Right renal cortex interstitium (tissue), 3 donors: Measurements from ENCODE around the gene ADAMTS7. TPM values are rescaled to one million over a fixed set of nuclear protein-coding genes. Genes with fewer than 3 reads are reported as not detected.
"Not testable (repeated sequence)": the region's sequence is repeated elsewhere in the genome, so short reads cannot be mapped to it uniquely, and the experiment has no call there.

Experiments used
- DNase-seq, 3 donors: peaks; one replicate each; pipeline ENCODE4 v3.0.0-alpha.2; 2013; ENCODE audit warnings: low read depth in 3 of 3, low spot score in 2 of 3
- polyA plus RNA-seq, 3 donors: library from polyadenylated mRNA; unstranded; fragments of 120-200 nt; gene quantifications; one replicate each; pipeline ENCODE4 v1.2.1, GENCODE V29; 2013; ENCODE audit not compliant: insufficient read length in 3 of 3

Gene ADAMTS7
- polyA plus RNA-seq, 3 donors, result 17.8 to 18.8 (median 18.7) TPM

DNA sequence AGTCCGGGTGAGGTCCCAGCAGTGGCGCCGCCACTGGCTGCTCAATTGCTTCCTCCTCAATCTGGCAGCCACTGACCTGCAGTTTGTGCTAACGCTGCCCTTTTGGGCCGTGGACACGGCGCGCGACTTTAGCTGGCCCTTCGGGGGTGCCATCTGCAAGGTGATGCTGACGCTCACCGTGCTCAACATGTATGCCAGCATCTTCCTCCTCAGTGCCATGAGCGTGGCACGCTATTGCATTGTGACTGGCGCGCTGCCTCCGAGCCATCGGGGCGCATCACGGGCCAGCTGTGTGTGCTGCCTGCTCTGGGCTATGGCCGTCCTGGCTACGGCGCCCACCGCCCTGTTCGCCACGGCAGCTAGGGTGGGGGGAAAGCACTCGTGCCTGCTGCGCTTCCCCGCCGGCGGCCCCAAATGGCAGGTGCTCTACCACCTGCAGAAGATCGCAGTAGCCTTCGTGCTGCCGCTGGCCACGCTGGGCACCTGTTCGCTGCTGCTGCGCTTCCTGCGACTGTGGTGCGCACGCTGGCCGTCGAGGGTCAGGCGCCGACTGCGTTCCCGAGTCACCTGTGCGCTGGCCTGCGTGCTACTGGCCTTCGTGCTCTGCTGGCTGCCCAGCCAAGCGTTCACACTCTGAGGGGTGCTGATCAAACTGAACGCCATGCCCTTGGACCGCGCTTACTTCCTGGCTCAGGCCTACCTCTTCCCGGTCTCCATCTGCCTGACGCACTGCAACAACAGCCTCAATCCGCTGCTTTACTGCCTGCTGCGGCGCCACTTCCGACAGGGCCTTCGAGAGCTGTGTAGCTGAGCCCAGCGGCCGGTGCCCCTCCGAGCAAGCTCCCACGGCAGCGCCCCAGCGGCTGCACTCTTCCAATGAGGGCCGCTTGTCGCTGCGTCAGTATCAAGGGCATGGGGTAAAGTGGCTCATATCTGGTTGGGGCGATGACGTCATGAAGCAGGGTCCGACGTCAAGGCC, 20.3 kb upstream of the ADAMTS7 start:
- DNase-seq, result no peak

DNA sequence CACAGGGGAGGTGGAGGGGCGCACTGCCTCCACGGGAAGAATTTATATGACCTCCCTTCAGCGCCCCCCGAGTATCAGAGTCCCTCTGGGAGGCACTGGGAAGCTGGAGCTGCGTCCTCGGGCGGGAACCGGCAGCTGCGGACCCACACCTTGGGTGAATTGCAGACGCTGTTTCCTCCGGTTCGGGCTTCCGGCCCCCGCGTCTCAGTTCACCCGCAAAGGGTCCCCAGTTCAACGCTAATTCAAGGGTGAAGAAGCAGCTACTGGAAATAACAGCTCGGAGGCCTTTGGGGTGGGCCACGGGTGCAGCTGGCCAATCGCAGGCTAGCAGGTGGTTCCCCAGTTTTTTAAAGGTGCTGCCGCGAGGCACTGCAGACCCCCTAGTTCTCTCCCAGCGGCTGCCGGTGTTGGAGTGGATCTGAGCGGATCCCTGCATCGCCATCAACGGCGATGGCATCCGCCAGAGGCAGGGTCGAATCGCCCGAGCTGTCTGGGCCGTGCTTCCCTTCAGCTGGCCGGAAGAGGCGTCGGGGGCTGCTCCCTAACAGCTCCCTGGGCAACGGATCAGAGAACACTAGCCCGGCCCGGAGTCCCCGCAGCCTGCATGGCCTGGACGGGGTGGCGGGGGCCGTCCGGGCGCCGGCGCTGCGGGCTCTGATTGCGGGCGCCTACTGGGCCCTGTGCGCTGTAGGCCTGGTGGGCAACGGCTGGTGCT, 19.4 kb upstream of the ADAMTS7 start:
- DNase-seq, result no peak

DNA sequence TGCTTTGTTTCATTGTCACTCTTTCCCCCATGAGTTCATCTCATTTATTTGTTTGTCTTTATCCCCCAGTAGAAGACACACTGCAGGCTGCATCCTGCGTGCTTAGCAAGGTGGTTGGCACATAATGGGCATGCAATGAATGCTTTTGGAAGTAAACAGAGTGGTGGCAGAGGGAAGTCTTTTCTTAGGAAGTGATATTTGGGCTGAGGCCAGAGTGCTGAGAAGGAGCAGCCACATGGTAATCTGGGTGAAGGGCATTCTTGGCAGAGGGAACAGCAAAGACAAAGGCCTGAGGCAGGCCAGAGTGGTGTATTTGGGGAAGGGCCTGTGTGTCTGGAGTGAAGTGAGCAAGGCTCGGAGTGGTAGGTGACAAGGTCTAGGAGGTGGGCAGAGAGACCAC, 17.7 kb upstream of the ADAMTS7 start:
- no peak for DNase-seq

DNA sequence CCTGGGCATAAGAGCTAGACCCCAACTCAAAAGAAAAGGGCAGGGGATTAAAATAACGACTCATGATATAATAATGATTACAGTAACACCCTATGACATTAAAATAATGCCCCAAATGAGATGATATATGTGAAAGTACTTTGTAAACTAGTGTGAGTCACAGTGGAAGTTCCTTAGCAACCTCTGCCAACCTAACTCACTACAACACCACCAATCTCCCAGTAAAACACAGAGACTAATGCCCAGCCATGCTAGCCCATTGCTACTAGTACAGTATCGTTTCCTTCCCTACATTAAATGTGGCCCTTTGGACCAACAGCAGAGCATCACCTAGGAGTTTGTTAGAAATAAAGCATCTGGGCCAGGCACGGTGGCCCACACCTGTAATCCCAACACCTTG, 11.2 kb upstream of the ADAMTS7 start:
- no peak for DNase-seq

DNA sequence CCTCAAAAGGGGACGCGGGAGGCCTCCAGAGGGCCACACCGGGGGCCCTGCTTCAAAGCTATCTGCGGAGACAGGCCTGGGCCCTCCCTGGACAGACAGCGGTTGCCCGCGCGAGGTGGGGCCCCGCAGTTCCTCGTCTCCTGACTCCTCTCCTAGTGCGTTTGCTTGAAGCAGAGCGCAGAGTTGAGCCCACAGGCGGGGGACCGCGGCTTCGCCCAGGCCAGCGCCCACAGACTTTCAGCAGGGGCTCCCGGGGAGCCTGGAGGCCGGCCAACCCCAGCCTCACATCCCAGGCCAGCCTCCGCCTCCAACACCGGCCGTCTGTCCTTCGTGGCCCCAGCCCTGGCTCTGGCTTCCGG, 540 bp upstream of the ADAMTS7 start:
- no peak for DNase-seq

DNA sequence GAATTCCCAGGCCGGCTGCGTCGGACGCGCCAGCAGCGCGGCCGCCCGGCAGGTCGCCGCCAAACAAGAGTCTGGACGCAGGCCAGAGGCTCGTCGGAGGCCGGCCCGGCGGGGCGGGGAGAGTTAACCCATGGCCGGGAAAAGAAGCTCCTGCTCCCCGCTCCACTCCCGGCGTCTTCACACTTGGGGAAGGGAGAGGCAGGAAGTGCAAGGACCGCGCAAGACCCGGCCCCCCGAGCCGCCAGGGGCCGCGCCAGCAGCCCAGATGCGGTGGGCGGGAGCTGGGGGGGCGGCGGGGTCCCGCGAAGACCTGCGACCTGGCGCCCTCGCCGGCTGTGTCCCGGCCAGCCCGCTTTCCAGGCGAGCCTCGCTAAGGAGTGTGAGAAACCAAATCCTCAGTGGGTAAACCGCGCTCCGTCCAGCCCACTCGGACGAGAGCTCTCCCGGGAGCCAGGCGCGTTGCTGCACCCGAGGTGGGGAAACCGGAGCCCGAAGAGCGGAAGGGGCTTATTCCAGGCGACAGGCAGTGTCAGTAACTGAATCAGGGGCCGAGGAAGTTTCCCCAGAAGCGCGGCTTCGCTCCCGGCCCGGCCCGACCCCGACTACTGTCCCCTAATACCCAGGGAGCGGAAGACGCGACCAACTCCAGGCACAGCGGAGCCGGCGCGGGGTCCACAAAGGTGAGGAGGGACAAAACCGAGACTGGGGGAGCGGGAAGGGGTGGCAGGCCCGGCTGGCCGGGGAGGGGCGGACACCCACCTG, 721 bp downstream of the ADAMTS7 start:
- peak; percentile 16 to 41 (median 31) for DNase-seq

DNA sequence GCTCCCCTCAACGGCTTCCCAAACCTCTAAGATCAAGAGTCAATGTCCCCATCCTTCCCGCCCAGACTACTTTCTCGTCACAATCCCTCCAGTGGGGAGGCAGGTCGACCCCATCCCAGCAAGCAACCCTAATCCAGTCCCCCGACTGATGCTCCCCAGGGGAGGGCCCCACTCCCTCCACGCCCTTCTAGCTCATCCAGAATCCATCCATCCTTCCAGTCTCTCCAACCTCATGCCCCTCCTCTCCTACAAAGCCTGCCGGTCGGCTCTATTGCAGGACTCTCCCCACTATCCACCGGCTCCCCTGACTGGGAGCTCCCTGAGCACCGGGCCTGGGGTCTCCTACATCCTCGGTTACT, 1.3 kb downstream of the ADAMTS7 start:
- peak in 1 of 3 donors; percentile 10 for DNase-seq

DNA sequence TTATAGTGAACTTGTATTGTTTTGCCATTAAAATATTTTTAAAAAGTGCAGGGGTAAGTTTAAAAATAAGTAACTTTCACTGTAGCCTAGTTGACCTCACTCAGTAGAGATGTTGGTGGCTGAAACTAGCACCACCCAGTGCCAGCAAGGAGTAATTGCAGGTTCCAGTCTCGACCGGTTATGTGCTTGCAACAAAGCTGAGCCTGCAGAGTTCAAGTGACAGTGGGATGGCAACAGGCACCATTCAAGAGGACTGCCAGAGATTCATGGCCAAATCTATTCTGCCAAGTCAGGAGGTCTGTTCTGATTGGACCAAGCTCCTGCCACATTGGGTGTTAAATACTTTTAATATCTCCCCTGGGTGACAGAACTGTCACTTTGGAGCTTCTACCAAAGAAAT, 2.7 kb downstream of the ADAMTS7 start:
- DNase-seq, result no peak

DNA sequence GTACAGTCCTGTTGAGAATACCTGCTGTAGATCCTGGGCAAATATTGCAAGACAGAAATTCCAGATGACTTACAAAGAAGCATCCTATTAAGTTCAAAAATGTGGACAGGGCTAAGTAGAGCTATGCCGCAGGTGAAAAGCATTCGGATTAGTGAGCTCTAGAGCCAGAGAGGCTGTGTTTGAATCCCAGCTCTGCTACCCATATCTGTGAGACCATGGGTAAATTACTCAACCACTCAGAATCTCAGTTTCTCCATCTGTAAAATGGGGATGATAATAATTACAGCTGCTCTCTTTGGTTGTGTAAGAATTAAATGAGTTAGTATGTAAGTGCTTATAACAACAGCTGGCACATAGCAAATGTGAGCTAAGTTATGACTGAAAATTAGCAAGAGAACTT, 3.9 kb downstream of the ADAMTS7 start:
- no peak for DNase-seq

DNA sequence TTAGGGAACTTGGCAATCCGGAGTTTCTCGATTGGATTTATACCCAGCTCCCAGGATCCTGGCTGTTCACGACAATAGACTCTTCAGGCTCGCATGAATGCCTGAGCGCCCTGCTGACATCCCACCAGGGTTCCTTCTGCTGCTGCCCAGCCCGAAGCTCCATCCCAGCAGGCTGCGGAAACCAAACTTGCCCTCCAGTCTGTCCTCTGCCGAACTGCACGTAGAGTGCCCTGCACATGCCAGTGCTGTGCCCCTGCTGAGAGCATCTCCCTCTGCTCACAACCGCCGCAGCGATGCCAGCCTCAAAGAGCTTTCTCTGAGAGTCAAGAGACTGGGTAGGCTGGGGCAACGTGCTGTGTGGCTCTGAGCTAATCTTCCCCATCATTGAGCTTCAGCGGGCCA, 6.9 kb downstream of the ADAMTS7 start:
- DNase-seq, result no peak

DNA sequence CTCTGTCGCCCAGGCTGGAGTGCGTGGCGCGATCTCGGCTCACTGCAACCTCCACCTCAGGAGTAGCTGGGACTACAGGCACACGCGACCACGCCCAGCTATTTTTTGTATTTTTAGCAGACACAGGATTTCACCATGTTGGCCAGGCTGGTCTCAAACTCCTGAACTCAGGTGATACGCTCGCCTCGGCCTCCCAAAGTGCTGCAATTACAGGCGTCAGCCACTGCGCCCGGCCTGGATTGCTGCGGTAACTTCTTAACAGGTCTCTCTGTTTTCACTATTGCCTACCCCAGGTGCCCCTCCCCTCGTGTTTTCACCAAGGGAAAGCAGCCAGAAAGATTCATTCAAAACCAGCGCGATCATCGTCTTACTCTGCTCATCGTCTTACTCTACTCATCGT, 10.5 kb downstream of the ADAMTS7 start:
- no peak for DNase-seq

DNA sequence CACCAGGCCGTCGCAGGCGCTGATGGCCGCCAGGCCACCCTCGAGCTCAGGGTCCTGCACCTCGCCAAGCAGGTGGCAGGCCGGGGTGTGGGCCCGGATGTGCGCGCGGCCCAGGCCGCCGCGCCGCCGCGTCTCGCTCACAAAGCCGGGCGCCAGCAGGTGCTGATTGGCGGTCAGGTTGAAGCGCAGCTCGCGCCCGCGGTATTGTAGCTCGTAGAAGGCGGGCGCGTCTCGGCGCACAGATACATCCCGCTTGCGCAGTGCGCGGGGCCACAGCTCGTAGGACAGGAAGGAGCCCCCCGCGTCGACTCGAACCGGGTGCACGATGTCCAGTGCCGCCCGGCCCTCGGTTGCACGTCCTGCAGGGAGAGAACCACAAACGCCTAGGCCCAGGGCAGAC, 11.1 kb downstream of the ADAMTS7 start:
- no peak for DNase-seq

DNA sequence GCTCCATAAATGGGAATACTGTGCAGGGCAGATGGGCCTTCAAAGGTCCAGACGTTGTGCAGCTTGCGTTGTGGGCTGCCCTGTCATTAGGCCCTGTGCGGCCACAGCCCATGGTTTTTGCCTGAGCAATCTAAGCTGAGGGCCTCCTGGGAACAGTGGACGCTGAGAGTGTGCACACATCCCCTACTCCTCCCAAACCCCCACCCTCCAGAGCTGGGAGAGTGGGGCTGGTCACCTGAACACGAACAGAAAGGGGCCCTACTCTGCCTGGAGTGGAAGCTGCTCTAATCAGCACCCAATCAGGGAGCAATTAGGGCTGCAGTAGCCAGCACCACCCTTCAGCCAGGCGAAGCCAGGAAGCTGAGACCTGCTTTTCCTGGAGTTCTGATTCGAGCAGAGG, 12.2 kb downstream of the ADAMTS7 start:
- not testable (repeated sequence) for DNase-seq

DNA sequence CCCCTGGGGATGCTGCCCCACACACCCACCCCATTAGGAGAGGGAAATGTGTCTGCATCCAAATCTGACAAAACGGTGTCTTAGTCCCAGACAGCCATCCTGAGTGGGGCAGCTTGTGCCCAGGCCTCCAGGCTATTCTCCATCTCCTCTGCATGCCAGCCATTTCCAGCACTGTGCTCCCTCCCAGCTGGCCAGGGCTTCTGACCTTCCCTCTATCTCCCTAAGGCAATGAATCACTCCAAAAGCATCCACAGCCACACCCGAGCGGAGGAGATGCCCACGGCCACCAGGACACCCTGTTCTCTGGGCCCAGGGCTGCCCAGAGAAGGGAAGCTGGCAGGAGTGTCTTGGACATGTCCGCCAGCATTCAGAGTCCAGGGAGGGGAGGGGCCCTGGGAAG, 12.9 kb downstream of the ADAMTS7 start:
- not testable (repeated sequence) for DNase-seq

DNA sequence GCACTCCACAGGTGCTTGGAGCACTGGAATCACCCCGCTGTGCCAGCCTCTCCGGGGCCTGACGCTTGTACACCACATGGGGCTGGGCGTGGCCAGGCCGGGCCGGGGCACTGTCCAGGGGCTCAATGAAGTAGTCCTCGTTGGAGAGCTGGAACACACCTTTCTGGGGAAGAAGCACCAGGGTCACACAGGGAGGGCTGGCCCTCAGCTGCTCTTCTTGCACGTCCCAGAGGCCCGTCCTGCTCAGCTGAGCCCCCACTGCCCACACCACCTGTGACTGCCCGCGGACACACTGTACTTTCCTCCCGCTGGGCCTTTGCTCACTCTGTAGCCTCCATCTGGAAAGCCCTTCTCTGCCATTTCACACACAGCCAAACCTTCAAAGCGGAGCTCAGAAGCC, 13.3 kb downstream of the ADAMTS7 start:
- DNase-seq, result no peak

DNA sequence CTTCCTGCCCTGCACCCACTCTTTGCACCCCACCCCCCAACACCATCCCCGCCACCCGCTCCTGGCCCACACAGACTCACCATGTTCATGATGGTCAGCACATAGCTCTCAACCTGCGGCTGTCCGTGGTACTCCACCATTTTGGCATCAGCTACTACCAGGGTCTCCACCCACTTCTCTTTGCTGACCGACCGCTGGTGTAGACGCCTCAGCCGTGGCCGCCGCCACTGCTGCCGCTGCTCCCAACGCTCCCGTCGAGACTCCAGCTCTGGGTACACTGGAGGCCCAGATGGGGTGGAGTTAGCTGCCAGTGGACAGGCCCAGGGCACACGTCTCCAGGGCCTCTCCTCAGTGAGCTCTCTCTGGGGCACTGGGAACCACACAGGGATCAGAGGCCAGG, 14.8 kb downstream of the ADAMTS7 start:
- DNase-seq, result no peak

DNA sequence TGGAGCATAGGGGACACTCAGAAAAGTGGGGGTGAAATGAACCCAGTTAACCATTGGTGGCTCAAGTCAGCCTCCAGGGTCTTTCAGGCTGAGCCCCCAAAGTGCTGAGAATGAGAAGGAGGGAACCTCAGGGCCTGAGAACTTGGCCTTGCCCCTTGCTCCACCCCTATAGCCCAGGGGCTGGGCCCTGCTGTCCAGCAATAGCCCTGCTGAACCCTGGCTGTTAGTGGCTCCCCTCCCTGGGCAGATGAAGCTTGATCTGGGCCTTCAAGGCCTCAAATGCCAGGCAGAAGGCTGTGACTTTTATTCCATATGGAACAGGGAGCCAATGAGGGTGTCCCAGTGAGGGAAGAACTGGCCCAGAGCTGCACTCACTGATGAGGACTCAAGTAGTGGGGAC, 16.2 kb downstream of the ADAMTS7 start:
- DNase-seq, result no peak

DNA sequence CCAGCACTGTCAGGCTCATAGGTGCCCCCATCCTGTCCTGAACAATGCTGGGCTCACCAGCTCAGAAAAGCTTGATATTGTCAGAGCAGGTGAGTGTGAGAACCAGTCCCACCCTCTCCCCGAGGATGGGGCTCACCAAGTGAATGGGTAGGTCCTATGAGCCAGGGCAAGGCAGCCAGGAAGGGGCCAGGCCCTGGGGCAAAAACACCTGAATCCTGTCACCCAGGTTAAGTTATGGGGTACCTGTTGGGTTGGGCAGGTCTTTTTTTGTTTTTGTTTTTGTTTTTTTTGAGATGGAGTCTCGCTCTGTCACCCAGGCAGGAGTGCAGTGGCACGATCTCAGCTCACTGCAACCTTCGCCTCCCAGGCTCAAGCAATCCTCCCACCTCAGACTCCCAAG, 16.8 kb downstream of the ADAMTS7 start:
- DNase-seq, result not testable (repeated sequence)

DNA sequence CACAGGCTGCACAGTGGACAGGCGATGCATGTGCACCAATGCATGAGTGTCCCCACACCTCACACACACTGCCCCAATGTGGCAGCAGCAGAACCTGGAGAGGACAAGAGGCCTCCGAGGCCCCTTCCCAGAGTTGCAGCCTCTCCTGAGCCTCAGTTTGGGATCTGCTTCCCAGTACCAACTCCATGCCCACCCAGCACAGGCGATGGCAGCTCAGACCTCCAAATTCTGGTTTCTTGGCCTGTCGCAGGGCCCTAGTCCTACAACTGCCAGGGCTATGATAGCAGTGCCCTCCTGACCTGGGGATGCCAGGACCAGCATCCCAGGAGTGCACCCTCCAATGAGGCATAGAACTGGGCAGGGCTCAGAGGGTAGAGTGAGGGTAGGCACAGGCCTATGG, 19.9 kb downstream of the ADAMTS7 start:
- DNase-seq, result no peak

DNA sequence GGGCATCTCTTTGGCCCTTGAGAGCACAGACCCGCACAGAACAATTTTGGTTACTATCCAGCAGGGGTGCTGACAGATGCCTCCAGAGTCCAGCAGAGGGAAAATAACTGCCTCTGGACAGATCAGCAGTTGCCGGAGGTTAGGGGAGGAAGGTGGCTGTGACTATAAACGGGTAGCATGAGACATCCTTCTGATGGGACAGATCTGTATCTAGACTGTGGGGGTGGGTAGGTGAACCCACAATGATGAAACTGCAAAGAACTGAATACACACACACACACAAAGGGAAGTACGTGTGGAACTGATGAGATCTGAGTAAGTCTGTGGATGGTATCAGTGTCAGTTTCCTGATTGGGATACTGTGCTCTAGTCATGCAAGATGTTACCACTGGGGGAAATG, 21.2 kb downstream of the ADAMTS7 start:
- no peak for DNase-seq

DNA sequence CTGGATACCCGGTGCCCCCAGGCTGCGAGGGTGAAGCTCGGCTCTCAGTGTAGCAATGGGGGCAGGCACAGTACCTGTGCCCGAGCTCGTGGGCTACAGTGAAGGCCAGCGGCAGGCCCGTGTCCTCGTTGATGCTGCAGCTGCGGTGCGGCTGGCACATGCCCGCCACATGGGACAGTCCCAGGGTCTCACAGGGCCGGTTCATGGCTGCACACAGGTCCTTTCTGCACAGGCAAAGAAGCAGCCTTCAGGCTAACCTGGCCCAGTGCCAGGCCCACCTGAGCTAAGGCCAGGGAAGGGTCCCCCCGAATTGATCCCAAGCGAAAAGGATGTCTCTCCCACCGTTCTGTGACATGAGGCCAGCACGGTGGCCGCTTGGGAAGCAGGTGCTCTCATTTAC, 21.6 kb downstream of the ADAMTS7 start:
- DNase-seq, result no peak
